T-helper 1 cell treated with Interleukin-12 subunit alpha and Interleukin-12 subunit beta and Interleukin-4 antibody, amounts not matched to agents 30 ng/mL and 1 ng/mL, for 36 hours (primary cell): ENCODE data around the gene MCOLN3. TPM values are rescaled to one million over a fixed set of nuclear protein-coding genes. Genes with fewer than 3 reads are reported as not detected.
"Not testable (repeated sequence)": the region's sequence is repeated elsewhere in the genome, so short reads cannot be mapped to it uniquely, and the experiment has no call there.

ENCODE experiments used
- intact Hi-C: fragments of 100-400 bp; cut with micrococcal nuclease; formaldehyde crosslinking; loops from one replicate; pipeline ENCODE4 v1.15.1; 2024
- total RNA-seq: library from RNA; stranded (reverse); gene quantifications from 2 replicates; pipeline ENCODE4 v1.2.3, GENCODE V29; 2022

MCOLN3 gene
- total RNA-seq, 1 donor from 2014 or later: 12.3 TPM

DNA sequence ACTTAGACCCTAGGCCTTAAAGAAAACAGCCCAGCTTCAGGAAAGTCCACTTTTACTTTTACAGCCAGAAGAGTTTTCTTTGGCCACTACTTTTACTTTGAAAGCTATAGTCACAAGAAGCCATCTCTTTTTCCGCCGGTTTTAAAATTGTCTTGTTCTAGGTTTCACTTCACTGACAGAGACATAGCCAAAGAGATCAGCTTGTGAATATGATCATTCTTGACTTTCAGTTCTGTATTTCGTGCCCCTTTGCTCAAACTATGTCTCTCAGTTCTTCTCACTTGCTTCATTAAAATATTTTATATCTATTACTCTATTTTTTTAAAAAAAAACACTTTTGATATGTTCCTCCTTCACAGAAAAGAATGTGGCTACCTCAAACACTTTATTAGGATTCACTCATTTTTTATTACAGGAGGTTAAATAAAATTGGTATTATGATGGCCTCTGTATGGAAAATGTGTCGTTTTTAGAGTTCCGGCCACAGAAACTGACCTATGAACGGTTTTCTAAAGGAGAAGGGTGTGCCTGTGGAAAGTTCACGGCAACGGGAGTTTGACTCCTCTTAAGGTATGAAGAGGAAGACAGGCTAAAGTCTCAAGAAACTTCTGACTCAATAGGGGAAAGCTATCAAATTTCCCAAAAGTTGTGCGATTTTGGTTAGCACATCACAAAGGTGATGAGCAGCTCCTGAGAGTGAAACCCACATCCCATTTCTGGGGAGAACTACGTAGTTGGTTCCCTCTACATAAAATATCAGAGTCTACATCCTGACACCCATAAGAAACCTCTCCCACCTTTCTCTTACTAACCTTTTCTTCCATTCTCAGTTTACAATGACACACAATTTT, 52.6 kb downstream of the MCOLN3 start:
- intact Hi-C loops: loop anchor here (1.0 to 10.0 kb wide), 13 partner anchors 7 to 903 kb away; partner anchors contain the start of genes C1orf52, CTBS, PRKACB and SAMD13

DNA sequence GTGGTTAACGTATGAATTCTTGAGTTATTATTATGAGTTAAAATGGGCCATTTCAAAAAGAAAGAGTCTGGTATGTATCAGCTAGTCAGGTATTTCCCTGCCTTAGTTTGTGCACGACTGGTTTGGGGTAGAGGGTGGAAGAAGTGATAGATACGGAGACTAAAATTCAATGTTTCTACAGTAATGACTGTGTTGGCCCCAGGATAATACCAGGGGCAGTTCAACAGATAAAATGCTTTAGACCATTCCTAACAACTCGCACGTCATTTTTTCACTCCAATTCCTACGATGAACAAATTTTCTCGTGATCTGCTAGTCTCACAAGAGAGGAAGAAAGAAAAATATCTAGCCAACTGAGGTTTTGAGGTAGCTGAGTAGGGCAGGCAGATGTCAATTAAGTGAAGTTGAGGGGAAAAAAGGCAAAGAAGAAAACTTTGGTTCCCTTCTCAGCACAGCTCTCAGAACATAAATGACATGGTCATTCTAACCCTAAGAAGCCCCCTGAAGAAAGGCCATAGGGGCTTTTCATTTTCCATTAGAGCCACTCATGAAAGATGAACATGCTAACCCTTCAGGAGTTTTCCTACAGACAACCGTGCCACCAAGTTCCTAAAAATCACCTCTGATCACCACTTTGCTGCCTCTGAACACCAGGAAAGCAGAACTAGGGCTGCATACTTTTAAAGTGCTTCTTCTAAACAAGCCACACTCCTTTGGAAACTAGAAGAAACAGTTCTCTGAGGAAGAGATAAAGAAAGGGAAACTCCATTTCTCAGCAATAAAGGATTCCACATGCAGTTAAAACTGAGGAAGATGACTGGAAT, 57.0 kb downstream of the MCOLN3 start:
- intact Hi-C loops: loop anchor here (10.0 kb wide), 1 partner anchor 687 kb away; the partner anchor contains the start of gene SAMD13

DNA sequence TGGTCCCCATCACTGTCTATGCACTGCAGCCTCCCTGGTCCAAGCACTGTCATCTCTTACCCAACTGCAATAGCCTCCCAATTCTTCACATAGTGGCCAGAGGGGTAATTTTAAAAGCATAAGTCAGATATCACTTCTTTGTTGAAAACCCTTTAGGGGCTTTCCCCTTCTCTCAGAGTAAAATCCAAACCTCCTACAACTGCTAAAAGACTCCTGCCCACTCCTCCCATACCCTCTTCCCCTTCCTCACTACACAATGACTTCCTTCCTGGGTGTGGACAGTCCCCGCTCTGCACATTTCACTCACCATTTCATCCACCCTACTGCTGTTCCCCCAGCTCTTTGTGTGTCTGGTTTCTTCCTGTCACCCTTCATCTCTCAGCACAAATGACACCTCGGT, 59.7 kb downstream of the MCOLN3 start:
- intact Hi-C loops: loop anchor here (1.0 kb wide), 1 partner anchor 8 kb away; no protein-coding TSS in a partner anchor

DNA sequence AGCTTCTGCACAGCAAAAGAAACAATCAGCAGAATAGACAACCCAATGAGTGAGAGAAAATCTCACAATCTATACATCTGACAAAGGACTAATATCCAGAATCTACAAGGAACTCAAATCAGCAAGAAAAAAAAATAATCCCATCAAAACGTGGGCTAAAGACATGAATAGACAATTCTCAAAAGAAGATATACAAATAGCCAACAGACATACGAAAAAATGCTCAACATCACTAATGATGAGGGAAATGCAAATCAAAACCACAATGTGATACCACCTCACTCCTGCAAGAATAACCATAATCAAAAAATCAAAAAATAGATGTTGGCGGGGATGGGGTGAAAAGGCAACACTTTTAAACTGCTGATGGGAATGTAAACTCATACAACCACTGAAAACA, 61.7 kb downstream of the MCOLN3 start:
- intact Hi-C loops: not testable (repeated sequence)

DNA sequence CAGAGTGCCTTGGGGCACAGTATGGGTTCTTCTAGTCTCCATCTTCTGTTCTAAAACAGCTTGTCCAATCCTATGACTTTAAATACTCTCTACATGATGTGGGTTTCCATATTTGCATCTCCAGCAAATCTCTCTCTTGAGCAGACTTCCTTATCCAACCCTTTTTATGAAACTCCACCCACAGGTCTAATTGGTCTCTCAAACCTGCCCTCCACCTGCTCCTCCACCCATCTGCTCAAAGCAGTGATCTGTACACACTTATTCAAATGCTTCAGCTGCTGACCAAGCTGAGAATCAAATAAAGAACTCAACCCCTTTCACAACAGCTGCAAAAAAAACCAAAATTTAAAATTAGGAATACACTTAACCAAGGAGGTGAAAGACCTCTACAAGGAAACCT, 62.9 kb downstream of the MCOLN3 start:
- intact Hi-C loops: no loop called here

DNA sequence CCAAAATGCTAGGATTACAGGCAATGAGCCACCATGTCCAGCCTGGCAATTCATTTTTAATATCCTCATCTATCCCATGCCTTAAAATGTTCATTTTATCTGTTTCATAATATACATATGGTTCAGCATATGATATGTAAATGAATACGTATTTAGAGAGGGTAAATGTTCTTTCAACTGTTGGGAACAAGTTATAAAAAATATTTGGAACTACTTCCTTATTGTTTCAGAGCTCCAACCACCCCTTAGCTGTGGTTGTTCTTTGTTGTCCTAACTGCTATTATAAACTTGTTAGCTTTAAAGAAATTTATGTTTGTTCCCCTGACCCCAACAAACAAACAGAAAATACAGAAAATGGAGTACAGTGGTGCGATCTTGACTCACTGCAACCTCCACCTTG, 65.9 kb downstream of the MCOLN3 start:
- intact Hi-C loops: no loop called here

DNA sequence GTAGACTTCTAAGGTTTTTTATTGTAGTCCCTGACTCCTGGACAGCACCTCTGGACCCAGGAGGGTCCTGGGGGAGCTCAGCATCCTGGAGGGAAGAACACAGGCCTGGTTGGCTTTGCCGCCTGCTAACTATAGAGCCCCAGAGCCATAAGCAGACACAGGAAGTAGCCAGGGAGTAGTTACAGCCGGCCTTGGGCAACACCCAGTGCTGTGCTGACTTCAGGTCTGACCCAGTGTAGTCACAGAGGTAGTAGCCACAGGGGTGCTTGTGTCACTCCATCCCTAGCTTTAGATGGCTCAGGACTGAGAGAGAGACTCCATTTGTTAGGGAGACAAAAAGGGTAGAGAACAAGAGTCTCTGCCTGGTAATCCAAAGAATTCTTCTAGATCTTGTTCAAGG, 73.3 kb downstream of the MCOLN3 start:
- intact Hi-C loops: no loop called here

DNA sequence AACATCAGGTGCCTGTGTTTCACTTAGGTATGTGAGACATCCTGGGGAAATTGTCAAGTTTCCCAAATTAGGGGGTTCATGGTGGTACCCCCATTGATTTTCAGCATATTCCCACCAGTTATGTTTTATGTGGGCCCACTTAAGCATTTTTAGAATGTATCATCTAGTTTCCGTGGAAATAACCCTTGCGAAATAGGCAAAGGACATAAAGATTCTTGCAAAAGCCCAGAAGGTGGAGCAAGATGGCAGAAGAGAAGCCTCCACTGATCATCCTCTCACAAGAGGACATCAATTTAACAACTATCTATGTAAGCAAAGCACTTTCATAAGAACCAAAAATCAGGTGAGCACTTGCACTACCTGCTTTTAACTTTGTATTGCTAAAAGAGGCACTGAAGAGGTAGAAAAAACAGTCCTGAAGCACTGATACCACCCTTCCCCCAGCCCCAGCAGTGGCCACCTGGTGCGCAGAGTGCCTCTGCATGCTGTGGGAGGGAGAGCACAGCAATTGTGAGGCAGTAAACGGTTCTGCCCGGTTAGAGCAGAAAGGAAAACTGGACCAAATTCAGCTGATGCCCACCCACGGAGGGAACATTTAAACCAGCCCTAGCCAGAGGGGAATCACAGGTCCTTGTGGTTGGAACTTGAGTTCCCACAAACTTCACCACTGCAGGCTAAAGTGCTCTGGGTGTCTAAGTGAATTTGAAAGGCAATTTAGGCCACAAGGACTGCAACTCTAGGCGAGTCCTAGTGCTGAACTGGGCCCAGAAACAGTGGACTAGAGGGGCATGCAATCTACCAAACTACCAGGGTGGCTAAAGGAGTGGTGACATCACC, 74.6 kb downstream of the MCOLN3 start:
- intact Hi-C loops: no loop called here

DNA sequence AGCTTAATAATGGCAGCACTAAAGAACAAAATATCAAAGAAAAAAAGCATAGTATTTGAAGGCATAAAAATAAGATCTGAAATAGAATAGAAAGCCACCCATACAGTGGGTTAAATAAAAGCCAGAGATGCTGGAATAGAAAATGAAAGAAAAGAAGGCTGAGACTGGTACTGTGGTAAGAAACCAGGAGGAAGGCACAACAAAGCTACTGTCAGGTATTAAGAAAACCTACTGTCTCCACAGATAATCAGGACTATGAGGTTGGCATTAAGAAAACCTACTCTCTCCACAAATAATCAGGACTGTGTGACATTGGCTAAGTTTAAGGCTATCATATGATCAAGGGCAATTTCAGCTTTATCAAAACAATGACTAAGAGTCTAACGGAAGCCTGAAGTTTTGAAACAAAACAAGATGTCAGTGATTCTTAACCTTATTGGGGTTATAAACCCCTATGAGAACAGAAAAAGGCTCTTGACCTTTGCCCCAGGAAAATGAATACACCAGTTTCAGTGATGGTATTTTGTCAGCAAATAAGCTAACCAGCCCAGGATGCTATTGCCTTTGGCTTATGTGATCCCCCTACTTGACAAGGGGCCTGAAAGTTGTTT, 75.8 kb downstream of the MCOLN3 start:
- intact Hi-C loops: loop anchor here (1.0 kb wide), 4 partner anchors 13 to 55 kb away; no protein-coding TSS in a partner anchor

DNA sequence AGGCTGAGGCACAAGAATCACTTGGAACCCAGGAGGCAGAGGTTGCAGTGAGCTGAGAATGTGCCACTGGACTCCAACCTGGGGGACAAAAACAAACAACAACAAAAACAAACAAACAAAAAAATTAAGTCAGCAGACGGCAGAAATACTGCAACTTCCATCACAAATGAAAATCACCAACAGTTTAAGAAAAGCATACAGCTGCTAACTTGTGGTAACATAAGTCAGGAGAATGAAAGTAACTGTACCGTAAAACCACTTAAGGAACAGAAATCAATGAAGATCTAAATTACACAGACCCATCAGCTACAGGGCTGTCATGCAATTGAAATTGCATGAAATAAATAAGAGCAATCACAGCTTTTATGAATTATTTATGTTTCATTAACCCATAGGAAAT, 76.3 kb downstream of the MCOLN3 start:
- intact Hi-C loops: loop anchor here (1.0 kb wide), 4 partner anchors 13 to 55 kb away; no protein-coding TSS in a partner anchor

DNA sequence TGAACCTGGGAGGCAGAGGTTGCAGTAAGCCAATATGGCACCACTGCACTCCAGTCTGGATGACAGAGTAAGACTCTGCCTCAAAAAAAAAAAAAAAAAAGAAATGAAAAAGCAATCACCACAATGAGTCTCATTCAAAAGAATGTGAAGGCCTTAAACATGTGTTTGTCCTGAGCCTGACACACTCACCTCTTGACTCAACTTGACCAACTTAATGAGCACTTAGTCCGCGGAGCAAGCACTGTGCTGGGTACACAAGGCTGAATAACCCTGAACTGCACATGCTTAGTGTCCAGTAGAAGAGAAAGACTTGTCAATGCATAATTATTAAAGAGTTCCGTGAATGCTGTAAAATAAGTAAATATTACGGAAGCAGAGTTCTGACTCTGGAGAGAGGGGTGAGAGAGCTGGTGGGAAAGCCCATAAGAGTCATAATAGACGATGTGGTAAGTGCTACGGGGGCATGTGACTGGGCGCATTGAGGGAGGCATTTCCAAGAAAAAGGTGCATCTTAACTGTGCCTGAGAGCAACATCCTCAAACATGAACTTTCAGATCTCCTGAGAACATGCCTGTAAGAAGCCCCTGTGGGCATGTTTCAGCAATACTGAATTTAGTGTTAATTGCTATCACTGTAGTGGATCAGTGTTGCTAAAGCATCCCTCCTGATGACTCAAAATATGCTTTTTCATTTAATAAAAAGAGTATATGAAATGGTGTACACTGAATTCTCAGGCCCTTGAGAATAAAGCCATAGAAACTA, 78.6 kb downstream of the MCOLN3 start:
- intact Hi-C loops: no loop called here

DNA sequence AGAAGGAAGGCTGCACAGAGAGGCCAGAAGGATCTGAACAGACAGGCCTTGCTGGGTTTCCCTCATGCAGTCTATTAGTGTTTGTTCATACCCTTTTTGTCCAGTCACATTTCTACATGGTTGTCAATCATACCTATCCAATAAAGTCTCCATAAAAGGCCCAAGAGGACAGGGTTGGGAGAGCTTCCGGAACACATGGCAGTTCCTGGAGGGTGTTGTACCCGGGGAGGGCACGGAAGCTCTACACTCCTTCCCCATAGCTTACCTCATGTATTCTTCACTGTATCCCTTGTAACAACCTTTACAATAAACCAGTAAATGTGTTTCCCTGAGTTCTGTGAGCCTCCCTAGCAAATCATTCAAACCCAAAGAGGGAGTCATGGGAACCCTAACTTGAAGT, 79.4 kb downstream of the MCOLN3 start:
- intact Hi-C loops: no loop called here

DNA sequence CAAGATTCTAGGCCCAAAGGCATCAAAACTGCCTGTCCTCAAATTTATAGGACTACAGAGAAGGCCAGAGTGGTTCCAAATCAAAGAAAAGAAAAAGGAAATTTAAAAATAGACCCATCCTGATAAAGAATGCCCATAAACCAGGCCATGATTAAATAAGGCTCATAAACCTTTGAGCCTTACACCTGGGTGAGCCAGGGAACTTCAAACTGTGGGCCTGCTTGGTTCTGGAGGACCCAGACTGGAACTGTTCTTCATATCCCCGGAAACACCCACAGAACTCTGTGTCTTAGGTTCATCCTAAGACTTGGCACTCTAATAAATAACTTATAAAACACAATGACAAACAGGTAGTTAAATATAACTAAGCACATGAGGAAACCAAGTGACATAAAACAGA, 80.2 kb downstream of the MCOLN3 start:
- intact Hi-C loops: no loop called here

Other genes with a start within 250 kb of the MCOLN3 start
- 1.0 and 2.3 TPM in 2 replicates for gene LPAR3, start 155.3 kb downstream of the MCOLN3 start, total RNA-seq
- 38.5 and 41.2 TPM in 2 replicates for gene MCOLN2, start 51.4 kb downstream of the MCOLN3 start, total RNA-seq
- gene SYDE2, start 152.5 kb upstream of the MCOLN3 start, total RNA-seq: 0.39 and 0.64 TPM in 2 replicates
- gene C1orf52, start 211.2 kb upstream of the MCOLN3 start, total RNA-seq: 21.6 and 24.4 TPM in 2 replicates
- gene BCL10, start 228.1 kb upstream of the MCOLN3 start, total RNA-seq: 28.2 and 30.1 TPM in 2 replicates